ENCODE measurements around the gene SMTNL1. TPM values are rescaled to one million over a fixed set of nuclear protein-coding genes. Genes with fewer than 3 reads are reported as not detected.
A peak's percentile ranks its signal among the peaks of the same experiment; 100 is the strongest.

The SMTNL1 gene
- polyA plus RNA-seq, 1 experiment, result not detected

DNA sequence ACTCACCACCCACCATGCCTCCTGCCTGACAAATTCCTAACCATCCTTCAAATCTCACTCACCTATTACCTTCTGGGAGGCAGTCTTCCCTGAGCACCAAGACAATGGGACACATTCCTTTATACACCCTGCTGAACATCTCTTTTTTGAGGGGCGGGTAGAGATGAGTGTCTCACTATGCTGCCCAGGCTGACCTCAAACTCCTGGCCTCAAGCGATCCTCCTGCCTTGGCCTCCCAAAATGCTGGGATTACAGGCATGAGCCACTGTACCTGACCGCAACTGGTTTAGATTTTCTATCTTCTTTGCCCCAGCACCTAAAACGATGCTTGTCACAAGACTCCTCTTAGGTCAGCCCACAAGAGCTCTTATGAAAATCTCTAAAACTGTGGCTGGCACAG is 14.0 kb upstream of the SMTNL1 start:
- POLR2A ChIA-PET, result no interaction called here
- H3K9me3 ChIP-seq (ENCODE audit: control insufficient read depth, insufficient read depth, low read length), result no peaks in the 10 kb centered on the region
- H3K27ac ChIP-seq (ENCODE audit: low read depth, low read length), result no peak overlapping the region
- H3K27me3 ChIP-seq (ENCODE audit: control insufficient read depth, insufficient read depth, low read length), result no peaks in the 10 kb centered on the region
- CTCF ChIA-PET, result interaction anchor here (0.9 to 7.6 kb wide), 3 partner anchors 30 to 178 kb away, joined by 3 to 215 read pairs (median 121); no protein-coding TSS in a partner anchor
- no peak for DNase-seq (ENCODE audit: low read depth, low spot score)
- no peak overlapping the region for H3K4me3 ChIP-seq (ENCODE audit: low read depth, low read length)
- no peak for TF ChIP-seq CTCF (IDR thresholded peaks at IDR 0.05; ENCODE audit: low read depth, low read length)

GRCh38 chr11:57527056-57527631 is 10.3 kb upstream of the SMTNL1 start:
- DNase-seq (ENCODE audit: low read depth, low spot score), result no peak
- CTCF ChIA-PET, result interaction anchor here (0.6 to 7.6 kb wide), 45 partner anchors 9 to 985 kb away, joined by 3 to 215 read pairs (median 5); partner anchors contain the start of genes RTN4RL2, SLC43A1, SLC43A3 and SSRP1
- POLR2A ChIA-PET, result interaction anchor here (1.4 kb wide), 1 partner anchor 34 kb away, joined by 5 read pairs; no protein-coding TSS in a partner anchor

DNA sequence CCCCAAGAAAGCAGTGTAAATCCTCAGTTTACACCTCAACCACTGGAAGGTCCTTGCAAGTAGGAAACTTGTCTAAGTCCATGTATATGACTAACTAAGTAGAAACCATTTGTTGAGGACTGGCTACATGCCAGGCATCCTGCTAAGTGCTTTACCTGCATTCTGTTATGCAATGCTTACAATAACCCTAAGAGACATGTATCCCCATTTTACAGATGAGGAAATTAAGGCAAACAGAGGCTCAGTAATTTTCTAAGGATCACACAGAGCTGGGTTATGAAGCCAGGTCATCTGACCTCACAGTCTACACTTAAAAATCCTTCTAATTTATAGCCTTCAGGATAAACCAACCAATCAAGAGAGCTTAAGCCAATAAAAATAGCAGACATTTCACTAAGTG is 8.4 kb upstream of the SMTNL1 start:
- no peak for TF ChIP-seq CTCF (IDR thresholded peaks at IDR 0.05; ENCODE audit: low read depth, low read length)
- Histone ChIP-seq H3K27me3 (ENCODE audit: control insufficient read depth, insufficient read depth, low read length) (no peaks in the 10 kb centered on the region), H3K4me3 (ENCODE audit: low read depth, low read length) (no peak overlapping the region), H3K27ac (ENCODE audit: low read depth, low read length) (no peak overlapping the region), H3K9me3 (ENCODE audit: control insufficient read depth, insufficient read depth, low read length) (no peaks in the 10 kb centered on the region)
- ChIA-PET CTCF (interaction anchor here (0.9 to 7.6 kb wide), 8 partner anchors 36 to 183 kb away, joined by 3 to 215 read pairs (median 34); partner anchors contain the start of gene UBE2L6), POLR2A (no interaction called here)
- DNase-seq (ENCODE audit: low read depth, low spot score), result no peak

More at GRCh38 chr11:57527056-57527631, 10.3 kb upstream of the SMTNL1 start:
- H3K27ac ChIP-seq (ENCODE audit: low read depth, low read length), result no peak overlapping the region
- H3K27me3 ChIP-seq (ENCODE audit: control insufficient read depth, insufficient read depth, low read length), result no peaks in the 10 kb centered on the region
- H3K9me3 ChIP-seq (ENCODE audit: control insufficient read depth, insufficient read depth, low read length), result no peaks in the 10 kb centered on the region
- no peak overlapping the region for H3K4me3 ChIP-seq (ENCODE audit: low read depth, low read length)
- peak; percentile 94 for TF ChIP-seq CTCF (IDR thresholded peaks at IDR 0.05; ENCODE audit: low read depth, low read length)

GRCh38 chr11:57530215-57530595 is 7.2 kb upstream of the SMTNL1 start:
- ChIA-PET CTCF (interaction anchor here (1.2 to 7.6 kb wide), 4 partner anchors 37 to 112 kb away, joined by 4 to 215 read pairs (median 102); partner anchors contain the start of gene RTN4RL2), POLR2A (interaction anchor here (0.5 kb wide), 1 partner anchor 208 kb away, joined by 4 read pairs; no protein-coding TSS in a partner anchor)
- TF ChIP-seq CTCF (IDR thresholded peaks at IDR 0.05; ENCODE audit: low read depth, low read length), result no peak

More at GRCh38 chr11:57530215-57530595, 7.2 kb upstream of the SMTNL1 start:
- Histone ChIP-seq H3K27ac (ENCODE audit: low read depth, low read length) (no peak overlapping the region), H3K27me3 (ENCODE audit: control insufficient read depth, insufficient read depth, low read length) (peaks cover 1% of the 10 kb centered on the region), H3K4me3 (ENCODE audit: low read depth, low read length) (peak overlapping the region; percentile 99), H3K9me3 (ENCODE audit: control insufficient read depth, insufficient read depth, low read length) (no peaks in the 10 kb centered on the region)
- no peak for DNase-seq (ENCODE audit: low read depth, low spot score)
